ENCODE measurements around the gene IFI6.

The IFI6 gene

DNA sequence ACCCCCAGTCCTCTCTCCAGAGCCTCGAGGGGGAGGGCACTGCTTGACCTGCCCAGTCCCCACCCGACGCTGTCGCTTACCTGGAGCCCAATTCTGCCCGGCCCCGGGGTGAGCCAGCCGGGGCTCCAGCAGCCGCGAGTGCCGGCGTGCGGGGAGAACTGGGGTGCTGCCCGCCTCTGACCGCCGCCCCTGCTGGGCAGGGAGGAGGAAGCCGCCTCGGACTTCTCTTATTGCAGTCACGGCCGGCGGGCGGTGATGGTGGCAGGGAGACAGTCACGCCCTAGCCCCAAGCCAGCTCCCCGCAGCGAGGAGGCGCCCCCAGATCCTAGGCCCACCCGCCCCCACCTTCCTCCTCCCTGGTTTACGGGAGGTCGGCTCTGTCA lies 37.0 kb downstream of the IFI6 start, which contains the start of gene FGR:
Gene FGR, minus strand, starts transcription at position 201 of the 383 bp plus-strand sequence. CDS start 11,269 bp downstream, outside the sequence.
- no peak for DNase-seq
- peaks cover 36% of the 10 kb centered on the region for H3K4me1 Mint-ChIP-seq
- no peak within 1 kb of the TSS for H3K27ac Mint-ChIP-seq
- no peaks in the 10 kb centered on the region for H3K36me3 Mint-ChIP-seq (ENCODE audit: low read depth)
- H3K27me3 Mint-ChIP-seq (ENCODE audit: low read depth, poor library complexity): peaks cover 70% of the 10 kb centered on the region
- TF ChIP-seq, protein P1, sequence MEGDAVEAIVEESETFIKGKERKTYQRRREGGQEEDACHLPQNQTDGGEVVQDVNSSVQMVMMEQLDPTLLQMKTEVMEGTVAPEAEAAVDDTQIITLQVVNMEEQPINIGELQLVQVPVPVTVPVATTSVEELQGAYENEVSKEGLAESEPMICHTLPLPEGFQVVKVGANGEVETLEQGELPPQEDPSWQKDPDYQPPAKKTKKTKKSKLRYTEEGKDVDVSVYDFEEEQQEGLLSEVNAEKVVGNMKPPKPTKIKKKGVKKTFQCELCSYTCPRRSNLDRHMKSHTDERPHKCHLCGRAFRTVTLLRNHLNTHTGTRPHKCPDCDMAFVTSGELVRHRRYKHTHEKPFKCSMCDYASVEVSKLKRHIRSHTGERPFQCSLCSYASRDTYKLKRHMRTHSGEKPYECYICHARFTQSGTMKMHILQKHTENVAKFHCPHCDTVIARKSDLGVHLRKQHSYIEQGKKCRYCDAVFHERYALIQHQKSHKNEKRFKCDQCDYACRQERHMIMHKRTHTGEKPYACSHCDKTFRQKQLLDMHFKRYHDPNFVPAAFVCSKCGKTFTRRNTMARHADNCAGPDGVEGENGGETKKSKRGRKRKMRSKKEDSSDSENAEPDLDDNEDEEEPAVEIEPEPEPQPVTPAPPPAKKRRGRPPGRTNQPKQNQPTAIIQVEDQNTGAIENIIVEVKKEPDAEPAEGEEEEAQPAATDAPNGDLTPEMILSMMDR (IDR thresholded peaks at IDR 0.05): no peak
- peak within 1 kb of the TSS; percentile 73 for H3K4me3 Mint-ChIP-seq
- no peaks in the 10 kb centered on the region for H3K9me3 Mint-ChIP-seq

DNA sequence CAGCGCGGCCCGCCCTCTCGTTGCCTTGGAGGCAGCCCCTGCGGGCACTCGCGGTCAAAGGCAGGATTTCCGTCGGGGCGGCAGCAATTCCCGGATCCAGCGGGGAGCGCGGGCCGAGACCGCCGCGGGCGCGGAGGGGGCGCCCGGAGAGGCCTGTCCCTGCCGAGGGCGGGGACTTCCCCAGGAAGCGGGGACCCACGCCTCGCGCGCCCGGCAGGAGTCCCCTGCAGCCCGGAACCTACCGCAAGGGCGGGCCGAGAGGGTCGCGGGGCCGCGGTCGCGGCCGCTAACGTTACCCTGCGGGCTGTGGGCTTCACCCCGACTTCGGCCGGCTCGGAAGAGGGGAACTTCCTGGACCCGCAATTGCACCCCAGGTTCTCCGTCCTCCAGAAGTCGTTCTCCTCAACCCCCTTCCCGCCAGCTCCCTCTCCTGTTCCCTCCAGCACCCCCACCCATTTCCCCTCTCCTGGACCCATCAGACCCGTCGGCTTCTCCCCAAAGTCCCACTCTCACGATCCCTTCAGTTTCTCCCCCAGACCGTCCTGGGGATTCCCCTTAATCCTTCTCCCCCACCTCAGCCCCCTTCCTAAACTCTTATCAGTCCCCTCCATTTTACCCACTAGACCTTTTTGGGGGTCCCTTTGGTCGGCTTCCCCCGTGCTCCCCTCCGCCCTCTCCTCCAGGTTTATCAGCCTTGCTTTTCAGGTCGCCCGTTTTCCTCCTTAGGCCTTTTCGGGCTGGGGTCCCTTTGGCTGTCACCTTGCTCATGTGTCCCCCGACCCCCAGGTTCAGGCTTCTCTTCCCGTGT lies 37.6 kb downstream of the IFI6 start:
- DNase-seq: peak; percentile 64
- no peaks in the 10 kb centered on the region for H3K9me3 Mint-ChIP-seq
- H3K36me3 Mint-ChIP-seq (ENCODE audit: low read depth): no peaks in the 10 kb centered on the region
- peaks cover 66% of the 10 kb centered on the region for H3K27me3 Mint-ChIP-seq (ENCODE audit: low read depth, poor library complexity)
- H3K4me3 Mint-ChIP-seq: peak overlapping the region; percentile 73
- H3K4me1 Mint-ChIP-seq: peaks cover 38% of the 10 kb centered on the region
- H3K27ac Mint-ChIP-seq: no peak overlapping the region
- TF ChIP-seq, protein P1 (IDR thresholded peaks at IDR 0.05): no peak

- H3K9me3 Mint-ChIP-seq: no peaks in the 10 kb centered on the region
- peaks cover 70% of the 10 kb centered on the region for H3K27me3 Mint-ChIP-seq (ENCODE audit: low read depth, poor library complexity)
- no peaks in the 10 kb centered on the region for H3K36me3 Mint-ChIP-seq (ENCODE audit: low read depth)
- peaks cover 45% of the 10 kb centered on the region for H3K4me1 Mint-ChIP-seq
- peak overlapping the region; percentile 67 for H3K4me3 Mint-ChIP-seq
- TF ChIP-seq, protein P1 (IDR thresholded peaks at IDR 0.05): no peak
- no peak for DNase-seq
- H3K27ac Mint-ChIP-seq: no peak overlapping the region
These were observed 38.3 kb downstream of the IFI6 start for GRCh38 chr1:27633640-27634176.

GRCh38 chr1:27633298-27633610 lies 38.7 kb downstream of the IFI6 start:
- Mint-ChIP-seq H3K27me3 (ENCODE audit: low read depth, poor library complexity) (peaks cover 71% of the 10 kb centered on the region), H3K27ac (no peak overlapping the region), H3K9me3 (no peaks in the 10 kb centered on the region), H3K4me3 (no peak overlapping the region), H3K4me1 (peaks cover 49% of the 10 kb centered on the region), H3K36me3 (ENCODE audit: low read depth) (no peaks in the 10 kb centered on the region)
- TF ChIP-seq, protein P1 (IDR thresholded peaks at IDR 0.05): no peak
- DNase-seq: no peak

GRCh38 chr1:27632387-27633297 lies 39.4 kb downstream of the IFI6 start:
- no peaks in the 10 kb centered on the region for H3K9me3 Mint-ChIP-seq
- H3K4me3 Mint-ChIP-seq: no peak overlapping the region
- TF ChIP-seq, protein P1 (IDR thresholded peaks at IDR 0.05): no peak
- H3K36me3 Mint-ChIP-seq (ENCODE audit: low read depth): no peaks in the 10 kb centered on the region
- H3K4me1 Mint-ChIP-seq: peaks cover 49% of the 10 kb centered on the region
- no peak overlapping the region for H3K27ac Mint-ChIP-seq
- H3K27me3 Mint-ChIP-seq (ENCODE audit: low read depth, poor library complexity): peaks cover 68% of the 10 kb centered on the region
- DNase-seq: no peak
